ENCODE measurements around the gene SPECC1.

The SPECC1 gene

GRCh38 chr17:20208717-20209116 is 199.6 kb downstream of the SPECC1 start:
- peaks cover 0 to 53% (median 16%) of the 10 kb centered on the region in 4 donors for H3K4me1 ChIP-seq
- H3K4me3 ChIP-seq = no peak overlapping the region
- no peaks in the 10 kb centered on the region for H3K9me3 ChIP-seq
- H3K36me3 ChIP-seq = no peaks in the 10 kb centered on the region
- no peak for DNase-seq
- intact Hi-C loops (cut with DNase I; ENCODE audit: low total_unique reads) = no loop called here
- peak overlapping the region in 1 of 2 donors; percentile 65 for H3K27ac ChIP-seq
- no peaks in the 10 kb centered on the region for H3K27me3 ChIP-seq
- no peak for TF ChIP-seq CTCF (IDR thresholded peaks at IDR 0.05)

- no peak for DNase-seq
- peak overlapping the region in 1 of 2 donors; percentile 15 for H3K27ac ChIP-seq
- no peaks in the 10 kb centered on the region for H3K9me3 ChIP-seq
- TF ChIP-seq CTCF (IDR thresholded peaks at IDR 0.05) = no peak
- intact Hi-C loops (cut with DNase I; ENCODE audit: low total_unique reads) = no loop called here
- peaks cover 0 to 50% (median 16%) of the 10 kb centered on the region in 4 donors for H3K4me1 ChIP-seq
- H3K4me3 ChIP-seq = no peak overlapping the region
- H3K36me3 ChIP-seq = no peaks in the 10 kb centered on the region
- no peaks in the 10 kb centered on the region for H3K27me3 ChIP-seq
Measured at GRCh38 chr17:20210180-20210579, 201.0 kb downstream of the SPECC1 start.

- Histone ChIP-seq H3K4me3 (no peak overlapping the region), H3K27me3 (no peaks in the 10 kb centered on the region), H3K27ac (no peak overlapping the region), H3K9me3 (no peaks in the 10 kb centered on the region), H3K4me1 (peaks cover 0 to 46% (median 15%) of the 10 kb centered on the region in 4 donors), H3K36me3 (no peaks in the 10 kb centered on the region)
- TF ChIP-seq CTCF (IDR thresholded peaks at IDR 0.05) = no peak
- intact Hi-C loops (cut with DNase I; ENCODE audit: low total_unique reads) = no loop called here
- no peak for DNase-seq
Measured at GRCh38 chr17:20210614-20211013, 201.5 kb downstream of the SPECC1 start.

- Histone ChIP-seq H3K27me3 (no peaks in the 10 kb centered on the region), H3K27ac (no peak overlapping the region), H3K9me3 (no peaks in the 10 kb centered on the region), H3K4me3 (no peak overlapping the region), H3K4me1 (peaks cover 0 to 40% (median 10%) of the 10 kb centered on the region in 4 donors), H3K36me3 (no peaks in the 10 kb centered on the region)
- no peak for TF ChIP-seq CTCF (IDR thresholded peaks at IDR 0.05)
- intact Hi-C loops (cut with DNase I; ENCODE audit: low total_unique reads) = no loop called here
- no peak for DNase-seq
Measured at GRCh38 chr17:20211246-20211645, 202.1 kb downstream of the SPECC1 start.

- Histone ChIP-seq H3K4me3 (no peak overlapping the region), H3K27me3 (no peaks in the 10 kb centered on the region), H3K36me3 (no peaks in the 10 kb centered on the region), H3K9me3 (no peaks in the 10 kb centered on the region), H3K4me1 (peaks cover 0 to 25% (median 6%) of the 10 kb centered on the region in 4 donors), H3K27ac (no peak overlapping the region)
- no peak for DNase-seq
- TF ChIP-seq CTCF (IDR thresholded peaks at IDR 0.05) = no peak
- intact Hi-C loops (cut with DNase I; ENCODE audit: low total_unique reads) = no loop called here
Measured at GRCh38 chr17:20213449-20213848, 204.3 kb downstream of the SPECC1 start.

GRCh38 chr17:20214794-20215193 is 205.6 kb downstream of the SPECC1 start:
- peaks cover 0 to 16% (median 2%) of the 10 kb centered on the region in 4 donors for H3K4me1 ChIP-seq
- no peak overlapping the region for H3K27ac ChIP-seq
- intact Hi-C loops (cut with DNase I; ENCODE audit: low total_unique reads) = no loop called here
- no peaks in the 10 kb centered on the region for H3K36me3 ChIP-seq
- H3K9me3 ChIP-seq = no peaks in the 10 kb centered on the region
- TF ChIP-seq CTCF (IDR thresholded peaks at IDR 0.05) = no peak
- no peaks in the 10 kb centered on the region for H3K27me3 ChIP-seq
- DNase-seq = no peak
- no peak overlapping the region for H3K4me3 ChIP-seq
